ENCODE data around the gene GALNT16.

GALNT16 gene

DNA sequence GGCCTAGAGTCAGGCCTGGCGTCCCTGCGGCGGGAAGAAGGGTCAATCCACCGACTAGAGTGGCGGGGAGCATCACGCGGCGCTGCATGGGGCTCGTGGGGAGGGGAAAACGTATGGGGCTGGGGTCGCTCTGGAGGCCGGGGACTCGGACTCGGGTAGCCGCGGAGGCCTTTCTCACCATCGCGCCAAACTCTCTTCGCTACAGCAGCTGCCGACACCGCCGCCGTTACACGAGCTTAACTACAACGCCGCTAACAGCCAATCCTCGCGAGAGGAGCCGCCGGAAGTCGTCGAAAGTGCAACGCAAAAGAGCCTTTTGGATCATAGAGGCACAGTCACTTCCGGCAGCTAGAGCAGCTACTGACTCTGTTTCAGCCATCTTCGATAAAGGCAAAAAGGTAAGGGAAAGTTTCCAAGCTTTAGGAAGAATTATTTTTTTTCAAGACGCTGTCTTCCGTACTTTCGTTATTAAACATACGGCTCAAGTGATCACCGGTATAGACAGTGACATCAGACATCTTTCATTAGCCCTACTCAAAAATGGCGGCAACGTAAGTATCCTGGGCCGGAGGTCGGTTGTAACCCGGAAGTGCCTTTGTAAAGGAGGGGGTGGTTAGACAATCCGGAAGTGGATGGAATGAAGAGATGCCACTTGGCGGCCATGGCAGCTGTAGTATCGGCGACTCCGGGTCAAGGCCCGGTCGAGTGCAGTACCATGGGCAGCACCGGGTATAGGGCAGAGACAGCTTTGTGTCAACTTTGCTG, 138.3 kb downstream of the GALNT16 start, which contains the start of the genes ERH and SLC39A9:
TSS of gene ERH (minus strand) at position 247 of the 765 bp plus-strand sequence. CDS start at position 181, 66 bp downstream.
TSS of gene SLC39A9 (plus strand) at position 640 of the 765 bp plus-strand sequence. CDS start 678 bp downstream, outside the sequence.
- TF ChIP-seq CTCF (IDR thresholded peaks at IDR 0.05; ENCODE audit: low read depth, low read length, poor library complexity, severe bottlenecking): no peak
- TF ChIP-seq EZH2phosphoT487 (IDR thresholded peaks at IDR 0.05; ENCODE audit: borderline replicate concordance, low read length): no peak
- Histone ChIP-seq H3K27ac (ENCODE audit: low read depth, low read length) (peak within 1 kb of the TSS; percentile 74), H3K9me3 (ENCODE audit: control insufficient read depth, insufficient read depth, low read length) (no peaks in the 10 kb centered on the region), H3K79me2 (ENCODE audit: control insufficient read depth, low read length) (peaks cover 97% of the 10 kb centered on the region), H3K4me1 (ENCODE audit: control insufficient read depth, low read length) (peaks cover 68% of the 10 kb centered on the region), H3K36me3 (ENCODE audit: control insufficient read depth, low read length) (peaks cover 54% of the 10 kb centered on the region), H3K27me3 (ENCODE audit: control insufficient read depth, low read length) (no peaks in the 10 kb centered on the region), H3K4me3 (ENCODE audit: low read length) (peak within 1 kb of the TSS; percentile 89), H3K4me2 (ENCODE audit: low read length) (peak within 1 kb of the TSS; percentile 88), H3K9me2 (replicated peaks; ENCODE audit: control insufficient read depth, low read length) (no peaks in the 10 kb centered on the region), H3F3A (ENCODE audit: control insufficient read depth, insufficient read depth) (no peaks in the 10 kb centered on the region), H4K20me1 (ENCODE audit: control insufficient read depth, insufficient read depth, low read depth, low read length) (peaks cover 21% of the 10 kb centered on the region; the same call in 1 of the 2 replicates)

DNA sequence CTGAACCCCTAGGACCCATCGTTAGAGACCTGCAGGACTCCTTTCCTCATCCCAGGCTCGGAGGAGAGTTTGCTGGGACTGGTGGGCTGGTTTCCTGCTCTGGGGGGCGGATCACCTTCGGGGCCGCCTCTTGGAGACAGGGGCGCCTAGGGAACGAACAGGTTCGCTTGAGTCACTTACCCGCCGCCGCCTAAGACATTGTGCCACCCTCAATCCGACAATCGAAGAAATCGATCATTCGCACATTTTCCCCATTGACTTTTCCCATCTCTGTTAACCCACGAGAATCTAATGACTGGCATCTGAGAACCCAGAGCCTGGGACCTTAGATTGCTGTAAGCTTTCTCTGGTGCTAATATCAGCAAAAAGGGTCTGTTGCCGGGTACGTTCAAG, 138.9 kb downstream of the GALNT16 start:
- H3K9me2 ChIP-seq (replicated peaks; ENCODE audit: control insufficient read depth, low read length): no peaks in the 10 kb centered on the region
- H3K27me3 ChIP-seq (ENCODE audit: control insufficient read depth, low read length): no peaks in the 10 kb centered on the region
- peak overlapping the region; percentile 88 for H3K4me2 ChIP-seq (ENCODE audit: low read length)
- H3K36me3 ChIP-seq (ENCODE audit: control insufficient read depth, low read length): peaks cover 48% of the 10 kb centered on the region
- H4K20me1 ChIP-seq (ENCODE audit: control insufficient read depth, insufficient read depth, low read depth, low read length): peaks cover 21% of the 10 kb centered on the region; the same call in 1 of the 2 replicates
- peak overlapping the region; percentile 74 for H3K27ac ChIP-seq (ENCODE audit: low read depth, low read length)
- H3K4me3 ChIP-seq (ENCODE audit: low read length): peak overlapping the region; percentile 89
- no peaks in the 10 kb centered on the region for H3K9me3 ChIP-seq (ENCODE audit: control insufficient read depth, insufficient read depth, low read length)
- H3K79me2 ChIP-seq (ENCODE audit: control insufficient read depth, low read length): peaks cover 97% of the 10 kb centered on the region
- TF ChIP-seq CTCF (IDR thresholded peaks at IDR 0.05; ENCODE audit: low read depth, low read length, poor library complexity, severe bottlenecking): no peak
- no peak for TF ChIP-seq EZH2phosphoT487 (IDR thresholded peaks at IDR 0.05; ENCODE audit: borderline replicate concordance, low read length)
- H3F3A ChIP-seq (ENCODE audit: control insufficient read depth, insufficient read depth): no peaks in the 10 kb centered on the region
- peaks cover 62% of the 10 kb centered on the region for H3K4me1 ChIP-seq (ENCODE audit: control insufficient read depth, low read length)

DNA sequence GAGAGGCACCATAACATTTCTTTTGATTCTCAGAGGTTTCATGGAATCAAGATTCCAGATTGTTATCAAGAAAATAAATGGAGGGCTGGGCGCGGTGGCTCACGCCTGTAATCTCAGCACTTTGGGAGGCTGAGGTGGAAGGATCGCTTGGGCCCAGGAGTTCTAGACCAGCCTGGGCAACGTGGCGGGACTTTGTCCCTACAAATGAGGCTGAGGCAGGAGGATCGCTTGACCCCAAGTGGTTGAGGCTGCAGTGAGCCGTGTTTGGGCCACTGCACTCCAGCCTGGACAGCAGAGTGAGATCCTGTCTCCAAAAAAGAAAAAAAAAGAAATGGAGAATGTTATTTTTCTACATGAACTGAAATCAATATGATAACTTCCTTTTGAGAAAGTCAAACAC, 139.8 kb downstream of the GALNT16 start:
- H4K20me1 ChIP-seq (ENCODE audit: control insufficient read depth, insufficient read depth, low read depth, low read length): peaks cover 21% of the 10 kb centered on the region; the same call in 1 of the 2 replicates
- H3K9me3 ChIP-seq (ENCODE audit: control insufficient read depth, insufficient read depth, low read length): no peaks in the 10 kb centered on the region
- H3K27me3 ChIP-seq (ENCODE audit: control insufficient read depth, low read length): no peaks in the 10 kb centered on the region
- peaks cover 54% of the 10 kb centered on the region for H3K4me1 ChIP-seq (ENCODE audit: control insufficient read depth, low read length)
- no peaks in the 10 kb centered on the region for H3K9me2 ChIP-seq (replicated peaks; ENCODE audit: control insufficient read depth, low read length)
- H3K79me2 ChIP-seq (ENCODE audit: control insufficient read depth, low read length): peaks cover 97% of the 10 kb centered on the region
- H3K4me3 ChIP-seq (ENCODE audit: low read length): peak overlapping the region; percentile 89
- peaks cover 39% of the 10 kb centered on the region for H3K36me3 ChIP-seq (ENCODE audit: control insufficient read depth, low read length)
- no peaks in the 10 kb centered on the region for H3F3A ChIP-seq (ENCODE audit: control insufficient read depth, insufficient read depth)
- no peak overlapping the region for H3K27ac ChIP-seq (ENCODE audit: low read depth, low read length)
- TF ChIP-seq EZH2phosphoT487 (IDR thresholded peaks at IDR 0.05; ENCODE audit: borderline replicate concordance, low read length) (no peak), CTCF (IDR thresholded peaks at IDR 0.05; ENCODE audit: low read depth, low read length, poor library complexity, severe bottlenecking) (no peak)
- H3K4me2 ChIP-seq (ENCODE audit: low read length): peak overlapping the region; percentile 88

Measured in DOHH2 (cell line).